H9 (cell line): ENCODE data around the gene CPT1B. TPM values are rescaled to one million over a fixed set of nuclear protein-coding genes. Genes with fewer than 3 reads are reported as not detected.

Experiments
- DNase-seq: peaks from one replicate; pipeline ENCODE4 v3.0.0-alpha.2; 2017
- H2AFZ ChIP-seq: one replicate; pipeline ENCODE4 v1.6.1; 2013; ENCODE audit warnings: mild to moderate bottlenecking, low read length, control low read depth, moderate library complexity
- H2AK5ac ChIP-seq: 2 replicates; pipeline ENCODE4 v1.6.1; 2013; ENCODE audit warnings: low read length, control low read depth, mixed read lengths; ENCODE audit not compliant: insufficient read length
- H2BK120ac ChIP-seq: one replicate; pipeline ENCODE4 v1.6.1; 2013; ENCODE audit warnings: low read depth, mild to moderate bottlenecking, low read length, control low read depth, inconsistent platforms; ENCODE audit not compliant: poor library complexity, severe bottlenecking
- H2BK12ac ChIP-seq: 2 replicates; pipeline ENCODE4 v1.6.1; 2013; ENCODE audit warnings: low read length, control low read depth, mixed read lengths, low read depth; ENCODE audit not compliant: insufficient read length
- H2BK15ac ChIP-seq: 2 replicates; pipeline ENCODE4 v1.6.1; 2013; ENCODE audit warnings: low read depth, low read length, control low read depth
- H2BK20ac ChIP-seq: one replicate; pipeline ENCODE4 v1.6.1; 2013; ENCODE audit warnings: low read depth, mild to moderate bottlenecking, low read length, control low read depth, inconsistent platforms; ENCODE audit not compliant: poor library complexity, severe bottlenecking
- H2BK5ac ChIP-seq: 2 replicates; pipeline ENCODE4 v1.6.1; 2013; ENCODE audit warnings: low read length, control low read depth, mixed read lengths; ENCODE audit not compliant: insufficient read length
- H3K14ac ChIP-seq: 2 replicates; pipeline ENCODE4 v1.6.1; 2013; ENCODE audit warnings: low read length, control low read depth; ENCODE audit not compliant: insufficient read depth
- H3K18ac ChIP-seq: 2 replicates; pipeline ENCODE4 v1.6.1; 2013; ENCODE audit warnings: low read depth, mild to moderate bottlenecking, mixed read lengths, low read length, control low read depth; ENCODE audit not compliant: insufficient read length
- H3K23ac ChIP-seq: 2 replicates; pipeline ENCODE4 v1.6.1; 2013; ENCODE audit warnings: low read length, control low read depth, mixed read lengths, low read depth; ENCODE audit not compliant: insufficient read length
- H3K23me2 ChIP-seq: 2 replicates; pipeline ENCODE4 v1.6.1; 2013; ENCODE audit warnings: low read depth, mild to moderate bottlenecking, mixed read lengths, low read length, control low read depth; ENCODE audit not compliant: insufficient read length, poor library complexity, severe bottlenecking
- H3K27ac ChIP-seq: 2 replicates; pipeline ENCODE4 v1.5.1; 2013; ENCODE audit warnings: low read length, control low read depth, mixed read lengths, low read depth; ENCODE audit not compliant: insufficient read length
- H3K27me3 ChIP-seq: 2 replicates; pipeline ENCODE4 v1.6.1; 2013; ENCODE audit warnings: low read length, control low read depth, inconsistent platforms; ENCODE audit not compliant: insufficient read depth
- H3K4ac ChIP-seq: 2 replicates; pipeline ENCODE4 v1.6.1; 2013; ENCODE audit warnings: low read depth, mild to moderate bottlenecking, control low read depth, inconsistent platforms, low read length, moderate library complexity
- H3K4me1 ChIP-seq: 2 replicates; pipeline ENCODE4 v1.6.1; 2013; ENCODE audit warnings: low read length, control low read depth, inconsistent platforms; ENCODE audit not compliant: insufficient read depth
- H3K4me2 ChIP-seq: 2 replicates; pipeline ENCODE4 v1.6.1; 2013; ENCODE audit warnings: low read length, control low read depth, mixed read lengths; ENCODE audit not compliant: insufficient read length, insufficient read depth
- H3K56ac ChIP-seq: 2 replicates; pipeline ENCODE4 v1.6.1; 2013; ENCODE audit warnings: low read depth, mild to moderate bottlenecking, mixed read lengths, low read length, control low read depth; ENCODE audit not compliant: insufficient read length
- H3K79me1 ChIP-seq: 2 replicates; pipeline ENCODE4 v1.6.1; 2013; ENCODE audit warnings: low read depth, mild to moderate bottlenecking, moderate library complexity, low read length, control low read depth, inconsistent platforms; ENCODE audit not compliant: insufficient read depth, poor library complexity, severe bottlenecking
- H3K79me2 ChIP-seq: 2 replicates; pipeline ENCODE4 v1.6.1; 2013; ENCODE audit warnings: low read length, control low read depth, inconsistent platforms; ENCODE audit not compliant: insufficient read depth
- H3K9ac ChIP-seq: 2 replicates; pipeline ENCODE4 v1.6.1; 2013; ENCODE audit warnings: low read length, control low read depth, mixed read lengths; ENCODE audit not compliant: insufficient read length; ENCODE audit errors: extremely low read depth
- H3K9me3 ChIP-seq: one replicate; pipeline ENCODE4 v1.6.1; 2013; ENCODE audit warnings: low read depth, low read length, inconsistent platforms; ENCODE audit not compliant: control insufficient read depth
- H3T11ph ChIP-seq: one replicate; pipeline ENCODE4 v1.6.1; 2013; ENCODE audit warnings: mild to moderate bottlenecking, low read length, control low read depth, inconsistent platforms
- H4K20me1 ChIP-seq: one replicate; pipeline ENCODE4 v1.6.1; 2013; ENCODE audit not compliant: control insufficient read depth, insufficient read length, insufficient read depth
- H4K5ac ChIP-seq: 2 replicates; pipeline ENCODE4 v1.6.1; 2013; ENCODE audit warnings: low read depth, mild to moderate bottlenecking, mixed read lengths, low read length, control low read depth; ENCODE audit not compliant: insufficient read length
- H4K8ac ChIP-seq: replicated peaks from 2 replicates; pipeline ENCODE4 v1.6.1; 2013; ENCODE audit warnings: low read length, control low read depth, mixed read lengths, low read depth; ENCODE audit not compliant: insufficient read length
- H4K91ac ChIP-seq: 2 replicates; pipeline ENCODE4 v1.6.1; 2013; ENCODE audit warnings: low read depth, mild to moderate bottlenecking, moderate library complexity, mixed read lengths, low read length, control low read depth; ENCODE audit not compliant: insufficient read length
- H3K27ac Mint-ChIP-seq, 3 experiments: 2 replicates in 2 of 3; 3 replicates in 1 of 3; pipeline ENCODE4 v1.8.0; 2020 to 2021; ENCODE audit warnings: mixed read lengths in 3 of 3, mild to moderate bottlenecking in 1 of 3, moderate library complexity in 1 of 3
- H3K27me3 Mint-ChIP-seq: 2 replicates; pipeline ENCODE4 v1.8.0; 2021; ENCODE audit warnings: low read depth, mild to moderate bottlenecking, moderate library complexity, mixed read lengths
- H3K36me3 Mint-ChIP-seq, 3 experiments: 2 replicates in 2 of 3; 3 replicates in 1 of 3; pipeline ENCODE4 v1.8.0; 2020 to 2021; ENCODE audit warnings: low read depth in 3 of 3, mixed read lengths in 3 of 3; ENCODE audit not compliant: insufficient read depth in 1 of 3
- H3K4me1 Mint-ChIP-seq, 2 experiments: 2 replicates each; pipeline ENCODE4 v1.8.0; 2020; ENCODE audit warnings: mixed read lengths in 2 of 2
- H3K4me3 Mint-ChIP-seq, 2 experiments: 2 replicates in 1 of 2; 3 replicates in 1 of 2; pipeline ENCODE4 v1.8.0; 2020 to 2021; ENCODE audit warnings: mild to moderate bottlenecking in 2 of 2, mixed read lengths in 2 of 2, moderate library complexity in 1 of 2
- H3K9me3 Mint-ChIP-seq, 2 experiments: 2 replicates in 1 of 2; 3 replicates in 1 of 2; pipeline ENCODE4 v1.8.0; 2020; ENCODE audit warnings: mild to moderate bottlenecking in 2 of 2, mixed read lengths in 2 of 2, moderate library complexity in 1 of 2
- WGBS: extraction: QIAGEN DNeasy Blood & Tissue Kit; methylation state at CpG from one replicate; pipeline ENCODE4 v1.1.7; 2013; ENCODE audit warnings: missing lambda C conversion rate, low lambda C conversion rate, mixed read lengths; ENCODE audit not compliant: insufficient read length; ENCODE audit errors: extremely low coverage; 5-methylcytosine and 5-hydroxymethylcytosine counted together
- total RNA-seq: library from RNA; stranded (reverse); gene quantifications from 2 replicates; pipeline ENCODE4 v1.2.1, GENCODE V29; 2021
- TF ChIP-seq, protein P1 (sequence below): fragments of 200-600 bp; sonication (generic); conservative IDR thresholded peaks from 3 replicates; pipeline ENCODE4 v1.8.0; 2021; ENCODE audit warnings: antibody characterized with exemption, mild to moderate bottlenecking

Gene CPT1B
- total RNA-seq, 1 experiment from 2014 or later: 65.7 TPM

DNA sequence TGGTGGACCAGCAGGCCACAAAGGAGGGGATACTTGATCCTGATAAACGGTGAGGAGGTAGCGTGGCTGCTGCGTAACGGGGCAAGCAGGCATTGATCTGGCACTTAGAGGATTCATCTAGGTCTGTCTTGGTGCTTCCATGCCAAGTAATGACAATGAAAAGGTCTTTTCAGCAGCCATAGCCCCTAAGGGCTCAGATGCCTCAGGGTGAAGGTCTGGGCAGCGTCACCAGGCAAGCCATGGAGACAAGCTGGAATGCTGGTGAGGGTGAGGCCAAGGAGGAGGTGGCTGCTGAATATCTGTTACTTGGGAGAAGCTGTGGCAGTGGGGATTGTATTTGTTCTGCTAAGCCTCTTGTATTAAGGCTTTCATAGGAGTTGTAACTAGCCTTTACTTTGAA, 9.2 kb upstream of the CPT1B start:
- H3K4me2 ChIP-seq: no peak overlapping the region
- no peaks in the 10 kb centered on the region for H3K79me2 ChIP-seq
- no peak overlapping the region for H3K27ac ChIP-seq
- no peak overlapping the region for H2AFZ ChIP-seq
- H2BK12ac ChIP-seq: no peak overlapping the region
- no peak overlapping the region for H4K5ac ChIP-seq
- H2BK5ac ChIP-seq: no peak overlapping the region
- no peak overlapping the region for H3K18ac ChIP-seq
- H3K9me3 Mint-ChIP-seq: no peaks in the 10 kb centered on the region
- H3K79me1 ChIP-seq: no peaks in the 10 kb centered on the region
- no peak overlapping the region for H3K23ac ChIP-seq
- no peak overlapping the region; a peak in 1 of 5 replicates for H3K4me3 Mint-ChIP-seq
- H3K4me1 ChIP-seq: no peaks in the 10 kb centered on the region; the same call in 1 of the 2 replicates
- H4K20me1 ChIP-seq: no peaks in the 10 kb centered on the region
- no CpG with 5 or more reads among the region's 5 CpGs for WGBS
- H3K27ac Mint-ChIP-seq: peak overlapping the region in 1 of 3 experiments; percentile 49; a peak in 1 of 7 replicates
- no peaks in the 10 kb centered on the region for H3K9me3 ChIP-seq
- TF ChIP-seq, protein P1, sequence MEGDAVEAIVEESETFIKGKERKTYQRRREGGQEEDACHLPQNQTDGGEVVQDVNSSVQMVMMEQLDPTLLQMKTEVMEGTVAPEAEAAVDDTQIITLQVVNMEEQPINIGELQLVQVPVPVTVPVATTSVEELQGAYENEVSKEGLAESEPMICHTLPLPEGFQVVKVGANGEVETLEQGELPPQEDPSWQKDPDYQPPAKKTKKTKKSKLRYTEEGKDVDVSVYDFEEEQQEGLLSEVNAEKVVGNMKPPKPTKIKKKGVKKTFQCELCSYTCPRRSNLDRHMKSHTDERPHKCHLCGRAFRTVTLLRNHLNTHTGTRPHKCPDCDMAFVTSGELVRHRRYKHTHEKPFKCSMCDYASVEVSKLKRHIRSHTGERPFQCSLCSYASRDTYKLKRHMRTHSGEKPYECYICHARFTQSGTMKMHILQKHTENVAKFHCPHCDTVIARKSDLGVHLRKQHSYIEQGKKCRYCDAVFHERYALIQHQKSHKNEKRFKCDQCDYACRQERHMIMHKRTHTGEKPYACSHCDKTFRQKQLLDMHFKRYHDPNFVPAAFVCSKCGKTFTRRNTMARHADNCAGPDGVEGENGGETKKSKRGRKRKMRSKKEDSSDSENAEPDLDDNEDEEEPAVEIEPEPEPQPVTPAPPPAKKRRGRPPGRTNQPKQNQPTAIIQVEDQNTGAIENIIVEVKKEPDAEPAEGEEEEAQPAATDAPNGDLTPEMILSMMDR: no peak
- no peak overlapping the region for H3K9ac ChIP-seq
- no peak overlapping the region for H3K56ac ChIP-seq
- H3K14ac ChIP-seq: no peak overlapping the region; the same call in 1 of the 2 replicates
- no peak overlapping the region for H4K8ac ChIP-seq
- H2BK120ac ChIP-seq: no peak overlapping the region
- H3K4me1 Mint-ChIP-seq: peaks cover 14 to 16% of the 10 kb centered on the region in 2 experiments
- no peaks in the 10 kb centered on the region for H3K36me3 Mint-ChIP-seq
- H2AK5ac ChIP-seq: no peak overlapping the region
- H3K27me3 Mint-ChIP-seq: peaks cover 22% of the 10 kb centered on the region
- H3K4ac ChIP-seq: no peak overlapping the region
- no peak for DNase-seq
- no peak overlapping the region for H2BK20ac ChIP-seq
- no peaks in the 10 kb centered on the region for H3K27me3 ChIP-seq
- no peaks in the 10 kb centered on the region for H3K23me2 ChIP-seq
- no peak overlapping the region for H3T11ph ChIP-seq
- no peak overlapping the region for H2BK15ac ChIP-seq
- H4K91ac ChIP-seq: no peak overlapping the region
